ENCODE measurements around the gene MAGEF1.

GRCh38 chr3:184726497-184726896, 14.6 kb upstream of the MAGEF1 start:
- no peak for TF ChIP-seq EZH2 (IDR thresholded peaks at IDR 0.05; ENCODE audit: borderline replicate concordance, low read depth, low read length, severe bottlenecking)
- no peak for TF ChIP-seq POLR2AphosphoS5 (IDR thresholded peaks at IDR 0.05; ENCODE audit: insufficient read depth, low read depth, low read length)

Measured in endothelial cell of umbilical vein (primary cell).